GM12891 (cell line): Measurements from ENCODE around the gene SH2D3A.

ENCODE experiments used
- POLR2A ChIP-seq: IDR thresholded peaks from 2 replicates; pipeline ENCODE4 v1.6.1; 2011; ENCODE audit warnings: low read depth, low read length, control low read depth
- POLR2AphosphoS5 ChIP-seq: IDR thresholded peaks from 2 replicates; pipeline ENCODE4 v1.6.1; 2011; ENCODE audit warnings: low read depth, low read length, control low read depth
- POU2F2 ChIP-seq: IDR thresholded peaks from 2 replicates; pipeline ENCODE4 v1.6.1; 2011; ENCODE audit warnings: low read depth, mild to moderate bottlenecking, control low read depth, low read length, moderate library complexity
- SPI1 ChIP-seq: IDR thresholded peaks from 2 replicates; pipeline ENCODE4 v1.6.1; 2011; ENCODE audit warnings: low read depth, low read length, control low read depth

GRCh38 chr19:6778386-6778785 is 11.2 kb upstream of the SH2D3A start:
- peak; percentile 50 for TF ChIP-seq SPI1
- TF ChIP-seq POLR2A = no peak
- no peak for TF ChIP-seq POLR2AphosphoS5
- TF ChIP-seq POU2F2 = no peak
